Measurements from ENCODE around the gene GPR18.

The GPR18 gene, protein sequence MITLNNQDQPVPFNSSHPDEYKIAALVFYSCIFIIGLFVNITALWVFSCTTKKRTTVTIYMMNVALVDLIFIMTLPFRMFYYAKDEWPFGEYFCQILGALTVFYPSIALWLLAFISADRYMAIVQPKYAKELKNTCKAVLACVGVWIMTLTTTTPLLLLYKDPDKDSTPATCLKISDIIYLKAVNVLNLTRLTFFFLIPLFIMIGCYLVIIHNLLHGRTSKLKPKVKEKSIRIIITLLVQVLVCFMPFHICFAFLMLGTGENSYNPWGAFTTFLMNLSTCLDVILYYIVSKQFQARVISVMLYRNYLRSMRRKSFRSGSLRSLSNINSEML

DNA sequence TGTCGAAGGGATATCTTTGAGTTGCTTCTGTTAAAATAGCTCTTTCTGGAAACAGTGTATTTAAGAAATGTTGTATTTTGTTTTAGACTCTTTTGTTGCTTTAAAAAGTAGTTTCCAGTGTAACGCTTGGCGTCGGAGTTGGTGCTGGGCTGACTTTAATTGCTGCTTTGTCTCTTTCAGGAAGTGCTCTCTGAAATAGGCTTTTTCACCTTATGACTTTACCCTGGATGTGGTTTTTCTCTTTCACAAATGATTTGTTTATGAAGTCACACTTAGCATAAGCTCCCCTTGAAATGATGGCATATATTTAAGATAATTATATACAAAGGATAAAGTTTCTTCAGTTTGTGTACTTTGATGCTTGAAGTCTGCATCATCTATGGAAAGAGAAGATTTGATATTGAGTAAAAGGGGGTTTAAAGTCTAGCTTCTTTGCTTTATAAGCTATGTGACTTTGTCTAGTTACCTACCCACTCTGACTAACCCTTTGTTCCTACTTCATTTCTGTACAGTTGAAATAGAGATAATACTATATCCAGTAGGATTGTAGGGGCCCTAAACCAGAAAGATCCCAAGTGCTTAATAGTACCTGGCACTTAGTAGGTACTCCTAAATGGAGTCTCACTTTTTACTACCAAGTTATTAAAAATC, at the start of gene GPR18:
TSS of gene GPR18 (minus strand) at position 170 of the 651 bp plus-strand sequence. CDS start 2,507 bp downstream, outside the sequence.
- no peak for DNase-seq

DNA sequence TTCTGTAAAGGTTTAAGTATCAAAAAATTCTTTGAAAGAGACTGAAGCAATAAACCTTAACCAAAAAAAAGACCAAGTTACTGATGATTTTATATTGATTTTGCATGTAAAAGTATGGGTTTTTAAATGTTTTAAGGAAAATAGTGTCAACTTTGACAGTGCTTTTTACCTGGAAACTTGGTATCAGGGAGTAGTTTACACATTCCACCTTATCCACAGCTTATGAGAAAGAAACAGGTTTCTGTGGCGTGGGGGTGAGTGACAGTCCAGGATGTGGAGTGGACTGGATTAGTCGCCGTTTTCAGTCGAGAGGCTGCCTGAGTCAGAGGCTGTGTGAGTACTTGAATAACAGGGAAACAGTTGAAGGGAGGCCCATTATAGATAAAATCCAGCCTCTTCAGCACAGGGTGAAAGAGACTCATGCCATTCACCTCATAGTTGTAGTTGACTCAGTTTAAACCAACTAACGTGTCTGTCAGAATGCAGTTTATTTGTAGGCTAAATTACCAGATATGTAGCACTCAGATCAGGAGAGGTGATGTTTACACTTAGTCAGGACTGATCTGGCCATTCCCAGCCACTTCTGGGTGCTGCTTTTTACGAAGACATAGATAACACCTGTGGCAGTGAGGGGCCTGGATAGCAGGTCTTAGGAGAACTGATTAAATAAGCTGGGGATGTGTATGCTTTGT, 49.6 kb upstream of the GPR18 start:
- DNase-seq = no peak

DNA sequence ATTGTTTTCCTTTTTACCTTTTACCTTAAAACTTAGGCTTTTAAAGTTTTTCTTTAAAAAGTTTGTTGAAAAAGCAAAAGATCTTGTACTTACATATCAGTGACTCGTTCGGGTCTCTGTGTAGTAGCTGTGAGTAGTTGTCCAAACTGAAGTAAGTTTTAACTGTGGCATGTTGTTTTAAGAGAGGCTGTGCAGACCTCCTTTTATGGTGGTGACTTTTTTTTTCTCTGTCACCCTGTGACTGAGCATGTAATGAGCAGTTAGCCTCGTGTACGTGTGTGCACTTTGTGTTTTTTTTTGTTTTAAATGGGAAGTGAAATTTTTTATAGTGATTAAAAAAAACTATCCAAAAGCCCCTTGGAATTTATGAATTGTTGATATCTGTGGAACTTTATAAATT, 49.1 kb upstream of the GPR18 start, which contains the start of gene GPR183:
TSS of gene GPR183 (minus strand) at position 153 of the 400 bp plus-strand sequence. CDS start 11,254 bp downstream, outside the sequence.
- DNase-seq = no peak

DNA sequence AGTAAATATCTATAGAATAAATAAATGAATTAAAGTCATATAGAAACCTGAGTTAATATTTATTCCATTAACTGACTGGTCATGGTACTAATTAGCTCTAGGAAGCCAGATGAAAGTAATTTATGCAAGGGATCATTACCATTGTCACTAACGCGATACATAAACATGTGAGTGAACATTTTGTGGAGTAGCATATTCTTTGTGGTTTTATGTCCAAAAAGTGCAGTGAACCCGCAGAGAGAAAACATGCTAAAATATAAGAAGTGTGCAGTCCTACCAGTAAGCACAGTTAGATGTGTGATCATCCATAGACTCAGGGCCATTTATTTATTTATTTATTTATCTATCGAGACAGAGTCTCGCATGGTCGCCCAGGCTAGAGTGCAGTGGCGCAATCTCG, 47.4 kb upstream of the GPR18 start:
- DNase-seq = no peak

DNA sequence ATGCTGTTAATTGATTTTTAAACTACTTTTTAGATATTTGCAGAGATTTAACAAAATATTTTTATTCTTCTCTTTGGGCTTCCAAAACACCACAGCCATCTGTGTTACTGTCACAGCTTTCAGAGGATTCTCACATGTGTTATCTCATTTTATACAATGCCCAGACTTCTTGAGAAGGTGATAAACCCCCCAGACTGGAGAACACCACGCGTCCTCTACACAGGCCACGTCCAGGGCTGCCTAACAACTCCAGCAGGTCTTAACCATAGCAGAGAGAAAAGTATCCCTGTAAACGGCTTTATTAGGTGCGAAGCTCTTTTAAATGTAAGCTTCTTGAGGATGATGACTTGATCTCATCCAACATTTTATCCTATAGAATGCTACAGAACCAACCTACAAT, 47.0 kb upstream of the GPR18 start:
- no peak for DNase-seq

DNA sequence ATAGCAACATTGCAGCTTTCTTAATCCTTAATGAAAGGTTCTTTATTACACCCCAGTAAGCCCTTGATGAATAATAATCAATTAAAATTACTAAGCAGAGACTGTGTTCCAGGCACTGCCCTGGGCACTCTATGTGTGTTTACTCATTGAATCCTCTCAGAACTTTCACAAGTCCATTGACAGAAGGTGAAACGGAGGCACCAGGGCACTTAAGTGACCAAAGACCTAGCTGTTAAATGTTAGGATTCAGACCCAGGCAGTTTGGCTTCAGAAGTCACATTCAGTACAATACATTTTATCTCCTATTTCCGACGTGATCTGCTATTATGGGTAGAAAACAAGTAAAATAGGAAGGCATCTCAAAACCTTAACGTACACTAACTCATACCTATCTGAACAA, 46.4 kb upstream of the GPR18 start:
- no peak for DNase-seq

DNA sequence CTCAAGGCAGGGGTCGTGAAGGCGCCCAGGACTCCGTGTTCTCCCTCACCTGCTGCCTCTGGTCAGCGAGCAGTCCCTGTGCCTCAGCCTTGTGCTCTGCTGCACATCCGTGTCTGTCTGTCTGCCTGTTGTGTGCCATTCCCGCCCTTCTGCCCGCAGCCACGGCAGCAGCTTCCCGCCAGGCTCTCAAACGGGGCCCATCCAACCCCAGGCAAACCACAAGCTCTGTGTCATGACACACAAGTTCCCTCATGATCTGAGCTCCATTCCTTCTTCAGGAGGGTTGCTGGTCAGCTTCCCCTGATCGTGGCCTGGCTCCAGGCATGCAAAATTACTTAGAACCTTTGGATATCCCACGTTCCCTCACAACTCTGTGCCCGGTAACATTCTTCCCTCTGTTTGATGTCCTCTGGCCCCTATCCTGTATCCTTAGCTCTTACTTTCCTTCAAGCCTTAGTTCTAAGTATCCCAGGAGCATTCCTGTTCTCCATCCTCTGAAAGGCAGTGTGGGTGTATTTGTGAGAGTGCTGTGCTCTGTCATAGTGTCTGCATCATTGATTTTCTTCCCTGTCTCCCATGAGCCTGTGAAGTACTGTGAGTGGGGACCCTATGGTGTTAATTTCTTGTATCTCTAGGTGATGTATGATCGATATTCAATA, 45.8 kb upstream of the GPR18 start:
- DNase-seq = no peak

DNA sequence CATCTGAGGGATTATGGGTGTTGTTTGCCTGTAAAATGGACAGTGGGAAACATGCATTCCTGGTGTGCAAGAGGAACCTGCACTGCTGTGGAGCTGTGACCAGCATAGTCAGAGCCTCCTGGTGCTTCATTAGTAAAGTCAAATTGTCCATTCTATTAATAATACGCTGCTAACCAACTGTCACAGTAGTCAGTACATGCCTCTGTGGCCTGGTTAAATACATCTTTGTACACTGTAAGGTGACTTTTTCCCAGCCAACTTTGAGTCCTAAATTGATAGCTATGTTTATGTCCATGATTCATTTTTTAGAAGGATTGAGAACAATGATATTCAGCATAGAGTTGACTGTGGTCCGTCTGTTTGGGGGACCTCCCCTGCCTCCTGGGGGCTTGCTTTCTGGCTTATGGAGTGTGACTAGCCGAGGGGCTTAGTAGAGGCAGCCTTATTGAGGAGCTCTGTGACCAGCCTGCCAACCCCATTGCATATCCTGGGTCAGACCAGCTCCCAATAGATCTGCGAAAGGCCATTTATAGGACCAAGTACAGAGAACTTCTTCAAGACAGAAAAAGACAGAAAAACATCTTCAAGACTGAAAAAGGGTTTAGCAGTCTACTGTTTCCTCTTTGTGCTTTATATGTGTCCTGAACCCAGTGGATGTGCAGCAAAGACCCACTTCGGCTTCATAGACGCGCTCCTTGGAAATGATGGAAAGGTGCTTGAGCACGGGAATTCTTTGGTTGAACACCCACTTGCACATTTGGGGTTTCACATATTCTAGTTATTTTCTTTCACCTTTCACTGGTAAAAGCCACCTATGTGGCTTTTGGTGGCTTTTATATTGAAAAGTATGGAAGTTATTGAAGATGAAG, 44.7 kb upstream of the GPR18 start:
- no peak for DNase-seq

DNA sequence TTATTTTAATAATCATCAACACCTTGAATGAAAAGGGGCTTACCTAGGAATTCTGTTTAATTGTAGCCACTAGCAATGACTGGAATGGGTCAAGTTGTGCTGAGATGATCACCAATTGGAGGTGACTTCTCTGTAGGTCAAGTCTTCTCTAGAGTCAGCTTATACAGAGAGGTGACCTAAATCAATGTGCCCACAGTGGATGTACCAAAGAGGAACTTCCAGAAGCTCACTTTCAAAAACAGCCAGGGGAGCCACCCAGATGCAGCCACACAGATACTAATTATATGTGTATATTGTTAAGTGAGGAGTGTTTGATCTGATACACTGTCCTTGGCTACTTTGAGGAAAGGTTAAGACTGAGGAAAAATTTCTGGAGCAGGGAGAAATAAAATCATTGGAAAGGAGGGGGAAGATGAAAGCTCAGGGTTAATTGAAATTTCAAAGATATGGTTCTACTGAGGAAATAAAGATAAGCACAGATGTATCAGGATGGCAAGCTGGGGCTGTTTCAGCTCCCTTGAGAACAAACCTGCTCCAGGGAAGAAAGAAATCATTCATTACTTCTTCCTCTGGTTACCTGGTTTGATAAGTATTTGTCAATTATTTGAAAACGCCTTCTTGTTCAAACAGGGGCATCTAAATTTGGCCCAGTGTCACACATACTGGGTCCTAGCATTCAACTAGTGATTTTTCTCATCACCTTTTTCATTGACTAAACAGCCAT, 43.9 kb upstream of the GPR18 start:
- DNase-seq = no peak

DNA sequence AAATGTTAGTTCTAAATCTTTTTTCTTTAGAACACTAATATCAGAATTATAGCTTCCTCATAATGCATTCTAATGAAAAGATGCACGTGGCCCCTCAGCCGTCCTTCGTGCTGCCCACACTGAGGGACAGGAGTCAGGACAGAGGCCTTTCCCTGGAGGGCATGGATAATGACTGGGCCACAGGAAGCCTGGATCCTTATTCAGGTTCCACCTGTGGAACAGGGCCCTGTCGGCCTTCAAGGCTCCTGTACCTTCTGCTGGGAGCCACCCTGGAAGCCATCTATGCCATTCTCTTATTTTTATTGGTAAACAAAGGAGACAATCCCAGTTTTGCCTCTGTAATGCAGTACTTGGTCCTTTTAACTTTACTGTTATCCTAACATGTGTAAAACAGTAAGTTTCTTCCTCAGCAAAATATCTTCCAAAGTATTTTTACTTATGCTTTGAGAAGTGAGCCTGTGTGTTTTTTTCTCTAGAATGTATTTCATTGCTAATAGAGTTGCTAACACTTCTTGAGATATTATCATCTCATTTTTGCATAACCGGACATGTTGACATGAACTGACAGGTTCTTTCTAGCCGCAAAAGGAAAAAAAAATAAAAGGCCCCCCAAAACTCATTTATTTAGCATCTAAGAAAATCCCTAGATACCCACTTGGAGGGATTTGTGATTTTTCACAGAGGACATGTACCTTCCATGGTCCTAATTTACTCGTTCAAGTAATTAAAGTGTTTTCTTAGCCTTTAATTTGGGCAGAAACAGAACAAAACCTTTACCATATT, 43.1 kb upstream of the GPR18 start:
- no peak for DNase-seq

DNA sequence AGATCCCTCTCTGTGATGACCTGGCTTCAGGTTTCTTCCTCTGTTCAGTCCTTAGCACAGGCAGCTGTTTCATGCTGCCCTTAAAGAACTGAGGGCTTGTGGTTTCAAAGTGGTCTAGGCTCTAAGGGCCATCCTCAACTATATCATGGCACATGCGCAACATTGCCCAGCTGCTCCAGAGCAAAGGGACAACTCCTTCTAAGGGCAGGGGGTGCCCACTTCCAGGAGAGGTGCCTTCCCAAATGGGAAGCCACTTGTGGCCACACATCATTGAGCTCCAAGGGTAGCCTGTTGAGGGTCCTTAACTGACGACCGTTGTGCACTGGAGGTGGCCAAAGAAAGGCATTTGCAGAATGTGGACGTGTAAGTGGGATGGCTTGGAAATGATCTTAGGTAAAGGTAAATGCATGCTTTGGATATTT, 41.8 kb upstream of the GPR18 start:
- no peak for DNase-seq

DNA sequence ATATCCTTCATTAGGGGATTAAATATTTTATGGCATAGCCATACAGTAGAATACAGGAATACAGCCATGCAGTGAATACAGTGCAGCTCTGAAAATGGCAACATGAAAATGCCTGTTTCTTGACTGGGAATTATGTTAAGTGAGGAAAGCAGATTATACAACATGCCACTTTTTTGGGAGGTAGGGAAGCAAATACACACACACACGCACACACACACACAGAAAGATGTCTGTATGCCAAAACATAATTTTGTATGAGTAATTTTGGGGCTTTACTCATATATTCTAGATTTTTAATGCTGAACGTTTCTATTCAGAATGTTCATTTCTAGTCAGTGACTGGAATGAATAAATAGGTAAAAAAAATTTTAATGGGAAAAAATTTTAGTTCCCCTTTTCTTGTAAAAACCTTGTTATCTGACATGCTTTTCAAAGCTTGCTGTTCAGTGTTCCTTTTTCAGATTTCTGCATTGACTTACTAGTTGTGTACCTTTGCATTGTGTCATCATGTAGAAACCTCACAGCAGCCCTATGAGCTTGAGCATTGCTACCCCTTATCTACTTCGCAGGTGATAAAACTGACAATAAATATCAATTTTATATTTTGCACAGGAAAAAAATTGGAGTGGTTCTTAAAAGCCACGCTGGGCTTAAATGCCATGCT, 41.2 kb upstream of the GPR18 start:
- DNase-seq = no peak

DNA sequence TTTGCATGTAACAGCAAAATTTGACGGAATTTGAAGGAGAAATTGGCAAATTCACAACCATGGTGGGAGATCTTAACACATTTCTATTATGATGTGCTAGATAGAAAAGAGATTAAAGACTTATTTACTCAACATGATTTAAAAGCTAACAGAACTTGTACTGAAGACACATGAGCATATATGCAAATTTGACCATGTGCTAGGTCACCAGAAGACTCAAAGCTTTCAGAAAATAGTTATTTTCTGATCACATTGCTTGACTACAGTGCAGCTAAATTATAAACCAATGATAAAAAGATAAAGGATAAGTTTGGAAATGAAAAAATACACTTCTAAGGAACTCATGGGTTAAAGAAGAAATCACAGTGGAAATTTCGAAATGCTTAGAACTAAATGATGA, 39.9 kb upstream of the GPR18 start:
- DNase-seq = no peak

DNA sequence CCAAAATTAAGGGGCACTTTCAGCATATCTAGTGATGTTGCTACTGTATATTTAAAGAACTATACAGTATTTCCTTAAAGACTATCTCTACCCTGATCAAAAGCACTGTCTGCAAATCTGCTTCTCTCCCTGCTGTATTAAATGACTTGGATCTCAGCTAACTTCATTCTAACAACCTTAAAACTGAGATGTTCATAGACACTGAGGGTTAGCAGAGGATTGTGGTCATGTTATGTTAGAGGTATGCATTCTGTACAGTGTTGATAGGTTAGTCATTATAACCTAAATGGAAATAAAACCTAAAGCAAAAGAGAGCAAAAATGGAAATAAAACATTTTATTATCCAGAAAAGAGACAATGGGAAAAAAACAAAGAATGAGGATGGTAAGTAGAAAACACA, 39.2 kb upstream of the GPR18 start:
- no peak for DNase-seq

DNA sequence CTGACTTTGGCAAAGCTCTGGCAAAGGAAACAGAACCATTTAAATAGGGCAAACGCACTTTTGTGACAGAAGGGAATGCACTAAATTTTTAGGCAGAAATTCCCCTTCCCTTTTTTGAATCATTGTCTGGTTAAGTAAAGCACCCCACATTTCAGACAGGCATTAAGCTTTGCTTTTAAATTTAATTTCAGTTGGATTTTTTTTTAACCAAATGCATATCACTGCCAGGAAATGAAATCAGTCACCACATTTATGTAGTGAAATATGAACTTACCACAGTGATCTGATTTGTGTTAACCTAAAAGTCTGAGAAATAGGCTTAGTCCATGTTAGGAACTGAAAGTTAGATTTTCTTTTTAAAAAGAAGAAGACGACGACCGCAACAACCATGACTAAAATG, 38.2 kb upstream of the GPR18 start:
- no peak for DNase-seq

DNA sequence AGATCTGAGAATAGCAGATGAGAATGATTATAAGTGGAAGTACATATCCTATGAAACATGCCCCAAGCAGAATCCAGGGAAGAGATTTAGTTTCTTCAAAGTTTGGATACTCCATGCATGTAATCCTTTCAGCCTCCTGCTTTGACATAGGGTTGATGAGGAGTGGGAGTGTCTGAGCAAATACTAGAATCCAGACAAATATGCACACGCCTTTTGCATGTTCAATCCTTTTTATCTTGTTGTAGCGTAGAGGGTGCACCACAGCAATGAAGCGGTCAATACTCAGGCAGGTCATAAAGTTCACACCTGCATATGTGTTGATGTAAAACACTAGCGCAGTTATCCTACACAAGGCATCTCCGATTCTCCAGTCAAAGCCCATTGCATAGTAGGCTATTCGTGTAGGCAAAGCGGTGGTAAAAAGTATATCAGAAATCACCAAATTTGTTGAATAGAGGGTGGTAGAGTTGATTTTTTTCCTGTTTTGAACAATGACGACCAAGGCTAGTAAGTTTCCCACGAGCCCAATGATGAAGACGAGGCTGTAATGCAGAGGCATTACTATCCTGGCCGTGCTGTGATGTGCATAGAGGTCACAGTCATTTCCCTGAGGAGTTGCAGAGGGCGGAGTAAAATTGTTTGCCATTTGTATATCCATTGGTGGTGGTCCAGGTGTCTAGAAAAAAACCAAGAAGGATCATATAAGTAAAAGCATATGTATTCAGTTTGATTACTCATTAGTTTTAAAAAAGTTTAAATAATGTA, 37.5 kb upstream of the GPR18 start:
- DNase-seq = no peak

DNA sequence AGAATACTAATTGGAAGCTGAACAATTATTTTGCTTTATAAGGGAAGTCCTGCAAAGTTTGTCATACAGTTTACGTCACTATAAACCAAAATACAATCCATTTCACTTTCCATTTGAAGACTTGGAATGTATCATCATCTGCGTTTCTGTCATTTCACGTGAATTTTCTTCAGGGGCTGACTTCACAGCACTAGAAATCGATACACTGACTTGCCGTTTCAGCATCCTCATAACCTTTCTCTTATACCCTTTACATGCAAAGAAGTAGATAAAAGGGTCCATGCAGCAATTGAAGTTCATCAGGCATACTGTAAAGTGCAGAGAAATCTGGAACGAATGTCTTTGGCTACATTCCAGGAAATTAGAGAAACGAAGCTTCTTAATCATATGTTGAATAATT, 36.8 kb upstream of the GPR18 start:
- no peak for DNase-seq

DNA sequence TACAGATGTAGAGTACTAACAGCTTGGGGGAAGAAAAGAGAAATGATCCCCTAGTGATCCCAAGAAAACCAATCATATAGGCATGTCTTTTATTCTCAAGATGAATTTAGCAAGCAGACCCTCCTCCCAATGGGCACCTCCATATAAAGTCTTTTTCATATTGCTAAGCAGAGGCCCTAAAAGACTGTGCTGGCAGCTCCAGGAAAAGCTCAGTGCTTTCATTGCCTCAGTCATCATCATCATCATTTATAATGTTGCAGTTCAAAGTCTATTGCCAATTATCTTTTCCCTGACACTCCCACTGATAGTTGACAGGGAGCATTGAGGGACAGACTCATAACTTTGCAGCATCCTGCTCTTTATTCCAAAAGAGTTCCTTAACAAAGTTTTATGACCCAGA, 36.0 kb upstream of the GPR18 start:
- no peak for DNase-seq

DNA sequence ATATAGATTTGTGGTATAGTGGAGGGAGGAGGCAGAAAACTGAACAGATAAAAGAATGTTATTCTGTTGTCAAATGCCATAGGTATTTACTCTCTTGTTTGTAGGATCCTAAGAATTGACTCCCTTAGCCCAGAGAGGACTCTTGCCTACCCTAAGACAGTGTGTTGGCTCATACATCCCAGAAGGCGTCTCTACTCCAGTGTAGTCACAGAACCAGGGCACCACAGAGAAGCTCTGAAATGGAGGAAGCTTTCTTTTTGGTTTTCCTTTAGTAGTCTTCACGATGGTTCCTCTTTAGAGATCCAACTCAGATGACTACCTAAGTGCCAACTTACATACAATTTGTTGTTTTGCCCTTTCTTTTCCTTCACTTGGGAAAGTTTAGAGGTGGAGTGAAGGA, 35.0 kb upstream of the GPR18 start:
- DNase-seq = no peak

DNA sequence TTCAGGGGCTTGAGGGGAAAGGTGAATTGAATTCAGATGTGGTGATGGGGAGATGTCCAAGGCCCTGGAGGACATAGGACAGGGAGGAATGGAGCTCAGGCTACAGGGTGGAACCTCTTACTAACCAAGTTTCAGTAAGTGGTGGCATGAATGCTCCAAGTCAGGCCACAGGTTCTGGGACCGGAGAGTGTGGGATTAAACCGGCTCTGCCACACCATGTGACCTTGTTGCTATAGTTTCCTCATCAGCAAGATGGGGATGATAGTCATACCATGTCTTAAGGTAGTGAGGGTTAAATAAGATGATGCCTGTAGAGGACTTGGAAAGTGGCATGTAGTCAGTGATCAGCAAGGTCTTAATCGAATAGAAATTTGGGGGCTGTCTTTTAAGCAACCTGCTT, 32.7 kb upstream of the GPR18 start:
- DNase-seq = no peak
